Measurements from ENCODE around the gene SEMA5A. TPM values are rescaled to one million over a fixed set of nuclear protein-coding genes. Genes with fewer than 3 reads are reported as not detected.

Gene SEMA5A
- total RNA-seq, 1 experiment from 2014 or later: 34.3 TPM

GRCh38 chr5:9188131-9188530 is 357.7 kb downstream of the SEMA5A start:
- Mint-ChIP-seq H3K4me1 (ENCODE audit: low read depth, unreplicated experiment) (no peaks in the 10 kb centered on the region), H3K27ac (ENCODE audit: unreplicated experiment) (no peak overlapping the region), H3K27me3 (ENCODE audit: insufficient read depth, unreplicated experiment) (no peaks in the 10 kb centered on the region), H3K36me3 (ENCODE audit: insufficient read depth, unreplicated experiment) (peaks cover 16% of the 10 kb centered on the region), H3K9me3 (ENCODE audit: unreplicated experiment) (no peaks in the 10 kb centered on the region), H3K4me3 (ENCODE audit: unreplicated experiment) (no peak overlapping the region)
- Histone ChIP-seq H3K27me3 (replicated peaks; ENCODE audit: control insufficient read depth, insufficient read depth, low read length) (no peaks in the 10 kb centered on the region), H3K36me3 (ENCODE audit: control insufficient read depth, insufficient read depth, low read length) (no peaks in the 10 kb centered on the region), H3K4me3 (ENCODE audit: low read depth, low read length) (no peak overlapping the region), H3K4me1 (no peaks in the 10 kb centered on the region), H3K9me3 (no peaks in the 10 kb centered on the region)
- no TSS peak for BruUV-seq (replicated peaks)
- no peak for DNase-seq
- ChIA-PET POLR2A (no interaction called here), CTCF (no interaction called here)
- intact Hi-C loops (cut with micrococcal nuclease; ENCODE audit: unreplicated experiment): no loop called here
- TF ChIP-seq CTCF (IDR thresholded peaks at IDR 0.05; ENCODE audit: insufficient read depth in 1 of 2, low read depth in 1 of 2, low read length in 1 of 2, severe bottlenecking in 1 of 2, unreplicated experiment in 1 of 2): no peak

DNA sequence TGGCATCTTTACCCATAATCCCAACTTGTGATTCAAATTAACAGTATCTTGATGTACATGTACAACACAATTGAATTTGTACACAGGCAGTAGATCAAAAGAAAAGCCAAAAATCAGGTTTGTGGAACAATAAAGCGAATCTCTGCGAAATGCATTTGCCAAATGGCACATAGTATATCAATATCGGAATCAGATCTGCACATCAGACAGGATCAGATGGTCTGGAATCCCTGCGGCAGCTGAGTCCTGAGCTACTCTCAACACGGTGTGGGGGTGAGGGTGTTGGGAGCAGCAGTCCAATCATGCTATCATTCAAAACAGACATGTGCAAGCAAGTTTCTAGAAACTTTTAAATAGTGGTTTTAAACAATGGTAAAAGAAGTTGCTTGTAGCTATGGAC is 358.3 kb downstream of the SEMA5A start:
- intact Hi-C loops (cut with micrococcal nuclease; ENCODE audit: unreplicated experiment): no loop called here
- Mint-ChIP-seq H3K9me3 (ENCODE audit: unreplicated experiment) (no peaks in the 10 kb centered on the region), H3K4me3 (ENCODE audit: unreplicated experiment) (no peak overlapping the region), H3K36me3 (ENCODE audit: insufficient read depth, unreplicated experiment) (peaks cover 16% of the 10 kb centered on the region), H3K27ac (ENCODE audit: unreplicated experiment) (no peak overlapping the region), H3K4me1 (ENCODE audit: low read depth, unreplicated experiment) (no peaks in the 10 kb centered on the region), H3K27me3 (ENCODE audit: insufficient read depth, unreplicated experiment) (no peaks in the 10 kb centered on the region)
- DNase-seq: no peak
- POLR2A ChIA-PET: no interaction called here
- TF ChIP-seq CTCF (IDR thresholded peaks at IDR 0.05; ENCODE audit: insufficient read depth in 1 of 2, low read depth in 1 of 2, low read length in 1 of 2, severe bottlenecking in 1 of 2, unreplicated experiment in 1 of 2): no peak
- Histone ChIP-seq H3K27me3 (replicated peaks; ENCODE audit: control insufficient read depth, insufficient read depth, low read length) (no peaks in the 10 kb centered on the region), H3K4me1 (no peaks in the 10 kb centered on the region), H3K9me3 (no peaks in the 10 kb centered on the region), H3K36me3 (ENCODE audit: control insufficient read depth, insufficient read depth, low read length) (no peaks in the 10 kb centered on the region), H3K4me3 (ENCODE audit: low read depth, low read length) (no peak overlapping the region)
- CTCF ChIA-PET: no interaction called here
- BruUV-seq (replicated peaks): no TSS peak

- BruUV-seq (replicated peaks): no TSS peak
- Mint-ChIP-seq H3K9me3 (ENCODE audit: unreplicated experiment) (no peaks in the 10 kb centered on the region), H3K27me3 (ENCODE audit: insufficient read depth, unreplicated experiment) (no peaks in the 10 kb centered on the region), H3K27ac (ENCODE audit: unreplicated experiment) (no peak overlapping the region), H3K4me3 (ENCODE audit: unreplicated experiment) (no peak overlapping the region), H3K36me3 (ENCODE audit: insufficient read depth, unreplicated experiment) (peaks cover 16% of the 10 kb centered on the region), H3K4me1 (ENCODE audit: low read depth, unreplicated experiment) (no peaks in the 10 kb centered on the region)
- Histone ChIP-seq H3K4me1 (no peaks in the 10 kb centered on the region), H3K27me3 (replicated peaks; ENCODE audit: control insufficient read depth, insufficient read depth, low read length) (no peaks in the 10 kb centered on the region), H3K4me3 (ENCODE audit: low read depth, low read length) (no peak overlapping the region), H3K36me3 (ENCODE audit: control insufficient read depth, insufficient read depth, low read length) (no peaks in the 10 kb centered on the region), H3K9me3 (no peaks in the 10 kb centered on the region)
- no peak for DNase-seq
- no peak for TF ChIP-seq CTCF (IDR thresholded peaks at IDR 0.05; ENCODE audit: insufficient read depth in 1 of 2, low read depth in 1 of 2, low read length in 1 of 2, severe bottlenecking in 1 of 2, unreplicated experiment in 1 of 2)
- ChIA-PET CTCF (no interaction called here), POLR2A (no interaction called here)
- intact Hi-C loops (cut with micrococcal nuclease; ENCODE audit: unreplicated experiment): no loop called here
Measured at GRCh38 chr5:9186069-9186468, 359.8 kb downstream of the SEMA5A start.
